SK-N-SH treated with all-trans-retinoic acid at 6 μM for 48 hours (cell line): ENCODE results near the gene FOXJ2.
"Not testable (repeated sequence)": the region's sequence is repeated elsewhere in the genome, so short reads cannot be mapped to it uniquely, and the experiment has no call there.

Experiments used
- ATAC-seq: fragments of 200-7000 bp; cut with Tn5 transposase; 3 replicates; pipeline ENCODE4 v1.9.1; 2020; ENCODE audit warnings: mild to moderate bottlenecking, moderate library complexity
- ARNTL ChIP-seq: fragments of 450-650 bp; formaldehyde crosslinking; IDR thresholded peaks from 2 replicates; pipeline ENCODE4 v1.5.0; 2020; ENCODE audit warnings: low read depth, mild to moderate bottlenecking, moderate library complexity, borderline replicate concordance
- BACH2 ChIP-seq: fragments of 250-450 bp; sonication (Bioruptor Pico); IDR thresholded peaks from 2 replicates; pipeline ENCODE4 v1.9.0; 2021; ENCODE audit warnings: mild to moderate bottlenecking, borderline replicate concordance
- CREB5 ChIP-seq: fragments of 250-450 bp; sonication (Bioruptor Pico); IDR thresholded peaks from 2 replicates; pipeline ENCODE4 v1.5.1; 2020; ENCODE audit warnings: low read depth, mild to moderate bottlenecking, moderate library complexity
- CSDC2 ChIP-seq: fragments of 250-450 bp; sonication (Bioruptor Pico); IDR thresholded peaks from 2 replicates; pipeline ENCODE4 v1.5.0; 2020; ENCODE audit warnings: mild to moderate bottlenecking, moderate library complexity
- ESRRG ChIP-seq: fragments of 250-450 bp; sonication (Bioruptor Pico); IDR thresholded peaks from 2 replicates; pipeline ENCODE4 v1.6.1; 2021; ENCODE audit warnings: mild to moderate bottlenecking
- GLIS3 ChIP-seq: fragments of 250-450 bp; sonication (Bioruptor Pico); IDR thresholded peaks from 2 replicates; pipeline ENCODE4 v1.5.0; 2020; ENCODE audit warnings: mild to moderate bottlenecking, moderate library complexity
- ISL1 ChIP-seq: fragments of 250-450 bp; sonication (Bioruptor Pico); IDR thresholded peaks from 2 replicates; pipeline ENCODE4 v2.1.2; 2022; ENCODE audit warnings: mild to moderate bottlenecking, moderate library complexity
- OSR1 ChIP-seq: fragments of 250-450 bp; sonication (Bioruptor Pico); IDR thresholded peaks from 2 replicates; pipeline ENCODE4 v1.8.0; 2022; ENCODE audit warnings: moderate library complexity, mild to moderate bottlenecking, inconsistent platforms
- PATZ1 ChIP-seq: fragments of 250-450 bp; sonication (Bioruptor Pico); IDR thresholded peaks from 2 replicates; pipeline ENCODE4 v1.8.0; 2020; ENCODE audit warnings: mild to moderate bottlenecking, moderate library complexity, borderline replicate concordance
- POU6F1 ChIP-seq: fragments of 250-450 bp; sonication (Bioruptor Pico); IDR thresholded peaks from 2 replicates; pipeline ENCODE4 v1.8.0; 2021; ENCODE audit warnings: low read depth, mild to moderate bottlenecking, moderate library complexity, borderline replicate concordance
- PPARA ChIP-seq: fragments of 250-450 bp; sonication (Bioruptor Pico); IDR thresholded peaks from 2 replicates; pipeline ENCODE4 v1.5.0; 2020; ENCODE audit warnings: mild to moderate bottlenecking, borderline replicate concordance
- RARB ChIP-seq: fragments of 250-450 bp; sonication (Bioruptor Pico); IDR thresholded peaks from 2 replicates; pipeline ENCODE4 v1.8.0; 2021; ENCODE audit warnings: mild to moderate bottlenecking, moderate library complexity
- SNAI2 ChIP-seq: fragments of 250-450 bp; sonication (Bioruptor Pico); IDR thresholded peaks from 2 replicates; pipeline ENCODE4 v1.5.0; 2020; ENCODE audit warnings: mild to moderate bottlenecking, moderate library complexity
- TCF4 ChIP-seq: fragments of 250-450 bp; sonication (Bioruptor Pico); IDR thresholded peaks from 2 replicates; pipeline ENCODE4 v1.8.0; 2021; ENCODE audit warnings: mild to moderate bottlenecking, moderate library complexity, borderline replicate concordance
- TOX ChIP-seq: fragments of 250-450 bp; sonication (Bioruptor Pico); IDR thresholded peaks from 2 replicates; pipeline ENCODE4 v1.8.0; 2021; ENCODE audit warnings: mild to moderate bottlenecking, moderate library complexity, borderline replicate concordance
- TSHZ2 ChIP-seq: fragments of 250-450 bp; sonication (Bioruptor Pico); IDR thresholded peaks from 2 replicates; pipeline ENCODE4 v1.5.0; 2020; ENCODE audit warnings: mild to moderate bottlenecking, moderate library complexity
- ZC3H10 ChIP-seq: fragments of 250-450 bp; sonication (Bioruptor Pico); IDR thresholded peaks from 2 replicates; pipeline ENCODE4 v1.5.1; 2021; ENCODE audit warnings: mild to moderate bottlenecking, moderate library complexity
- ZFP3 ChIP-seq: fragments of 250-450 bp; sonication (Bioruptor Pico); IDR thresholded peaks from 2 replicates; pipeline ENCODE4 v1.5.0; 2020; ENCODE audit warnings: mild to moderate bottlenecking, moderate library complexity
- ZFP30 ChIP-seq: fragments of 450-650 bp; formaldehyde crosslinking; IDR thresholded peaks from 2 replicates; pipeline ENCODE4 v1.5.0; 2022; ENCODE audit warnings: mild to moderate bottlenecking, moderate library complexity
- ZNF565 ChIP-seq: fragments of 450-650 bp; formaldehyde crosslinking; conservative IDR thresholded peaks from 2 replicates; pipeline ENCODE4 v1.5.0; 2020; ENCODE audit warnings: low read depth, mild to moderate bottlenecking, moderate library complexity
- ZNF70 ChIP-seq: fragments of 450-650 bp; formaldehyde crosslinking; IDR thresholded peaks from 2 replicates; pipeline ENCODE4 v1.5.0; 2020; ENCODE audit warnings: mild to moderate bottlenecking, moderate library complexity
- ZNF8 ChIP-seq: fragments of 450-650 bp; formaldehyde crosslinking; IDR thresholded peaks from 2 replicates; pipeline ENCODE4 v1.5.0; 2020; ENCODE audit warnings: mild to moderate bottlenecking, moderate library complexity

Gene FOXJ2

GRCh38 chr12:8064131-8064530 lies 31.6 kb downstream of the FOXJ2 start:
- TF ChIP-seq ZC3H10 (CRISPR knock-in tag) (no peak), CSDC2 (CRISPR knock-in tag) (no peak), PATZ1 (CRISPR knock-in tag) (no peak), ZFP3 (no peak), TOX (no peak), TCF4 (no peak), ZNF70 (CRISPR knock-in tag) (no peak), ESRRG (CRISPR knock-in tag) (no peak)
- ATAC-seq = no peak

DNA sequence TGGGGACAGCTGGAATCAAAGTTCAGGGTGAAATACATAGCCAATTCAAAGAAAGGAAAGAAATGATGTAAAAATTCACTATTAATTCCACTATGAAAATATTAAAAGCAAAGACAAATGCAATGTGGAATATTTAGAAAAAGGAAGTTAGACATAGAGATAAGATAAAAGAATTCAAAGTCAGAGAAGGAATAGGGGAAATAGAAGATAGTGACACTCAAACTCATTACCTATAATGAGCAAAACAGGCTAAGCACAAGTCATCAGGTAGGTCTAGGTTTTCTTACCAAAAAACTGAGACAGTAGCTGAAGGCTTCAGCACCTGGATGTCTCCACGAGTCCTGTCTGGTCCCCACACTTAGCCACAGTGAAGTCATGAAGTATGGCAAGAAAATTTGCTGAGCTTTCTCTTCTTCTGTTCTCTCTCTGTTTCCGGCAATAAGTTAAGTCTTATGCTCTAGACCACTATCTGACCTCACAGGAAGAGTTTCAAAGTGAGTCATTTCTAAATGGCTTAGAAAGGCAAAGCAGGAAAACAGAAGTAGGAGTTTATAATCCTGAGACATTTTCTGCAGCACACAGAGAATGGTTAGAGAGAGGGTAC lies 33.6 kb downstream of the FOXJ2 start, which contains the start of gene C3AR1:
Gene C3AR1, minus strand, starts transcription at position 369 of the 604 bp plus-strand sequence. CDS start 6,174 bp downstream, outside the sequence.
- no peak for TF ChIP-seq ARNTL (CRISPR knock-in tag)
- peak; percentile 87 for TF ChIP-seq ZFP3
- TF ChIP-seq, all 23 proteins: peak for 1
- peak; percentile 90 for ATAC-seq

GRCh38 chr12:8069582-8069981 lies 37.1 kb downstream of the FOXJ2 start:
- TF ChIP-seq CSDC2 (CRISPR knock-in tag) (no peak), ZFP30 (CRISPR knock-in tag) (no peak), PATZ1 (CRISPR knock-in tag) (no peak), ZNF565 (CRISPR knock-in tag) (no peak), ESRRG (CRISPR knock-in tag) (no peak), TSHZ2 (no peak), SNAI2 (no peak), ZC3H10 (CRISPR knock-in tag) (no peak)
- ATAC-seq = no peak

DNA sequence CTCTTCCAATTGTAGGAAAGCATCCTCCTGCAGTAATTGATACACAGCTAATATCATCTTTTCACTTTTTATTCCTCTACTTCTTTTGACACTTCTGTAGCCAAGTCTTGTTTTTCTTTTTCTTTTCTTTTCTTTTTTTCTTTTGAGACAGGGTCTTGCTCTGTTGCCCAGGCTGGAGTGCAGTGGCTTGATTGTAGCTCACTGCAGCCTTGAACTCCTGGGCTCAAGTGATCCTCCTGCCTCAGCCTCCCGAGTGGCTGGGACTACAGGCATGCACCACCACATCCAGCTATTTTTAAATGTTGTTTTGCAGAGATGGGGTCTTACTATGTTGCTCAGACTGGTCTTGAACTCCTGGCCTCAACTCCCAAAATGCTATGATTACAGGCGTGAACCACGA lies 39.3 kb downstream of the FOXJ2 start:
- ATAC-seq = not testable (repeated sequence)

- TF ChIP-seq PPARA (CRISPR knock-in tag) (no peak), TOX (no peak), CREB5 (CRISPR knock-in tag) (no peak), ZNF8 (no peak), ISL1 (CRISPR knock-in tag) (no peak), OSR1 (no peak), BACH2 (no peak), GLIS3 (CRISPR knock-in tag) (no peak), TSHZ2 (no peak), TCF4 (no peak), SNAI2 (no peak), POU6F1 (CRISPR knock-in tag) (no peak), CSDC2 (CRISPR knock-in tag) (no peak), ZC3H10 (CRISPR knock-in tag) (no peak), RARB (CRISPR knock-in tag) (no peak), ARNTL (CRISPR knock-in tag) (no peak), ZFP3 (no peak)
- ATAC-seq = no peak
Observed at GRCh38 chr12:8075935-8076334, 43.4 kb downstream of the FOXJ2 start.
